B cell (primary cell): ENCODE data around the gene MPPED2. TPM values are rescaled to one million over a fixed set of nuclear protein-coding genes. Genes with fewer than 3 reads are reported as not detected.

Experiments used
- ATAC-seq: fragments of 200-7000 bp; cut with Tn5 transposase; one replicate; pipeline ENCODE4 v1.10.0; 2021; ENCODE audit warnings: low read depth, mild to moderate bottlenecking, moderate number of reproducible peaks, moderate library complexity
- CTCF ChIA-PET: fragments of 350-600 bp; sonication (Branson Sonifier 250); formaldehyde crosslinking; loops from one replicate; lab custom pipeline; 2021; ENCODE audit warnings: antibody characterized with exemption, inconsistent platforms; lab: Charles Lee
- POLR2A ChIA-PET: fragments of 350-600 bp; sonication (Branson Sonifier 250); formaldehyde crosslinking; loops from one replicate; lab custom pipeline; 2021; ENCODE audit warnings: antibody characterized with exemption; lab: Charles Lee
- DNase-seq: peaks from one replicate; pipeline ENCODE4 v3.0.0; 2013
- H2AFZ ChIP-seq: 2 replicates; pipeline ENCODE4 v1.6.1; 2012; ENCODE audit warnings: mild to moderate bottlenecking, low read depth, low read length; ENCODE audit not compliant: insufficient read depth, poor library complexity, severe bottlenecking
- H3K27ac ChIP-seq, 2 donors: 1 replicate in 1 of 2; 2 replicates in 1 of 2; pipeline ENCODE4 v1.5.1; 2012 to 2013; ENCODE audit warnings: low read length in 2 of 2, mild to moderate bottlenecking in 2 of 2, moderate library complexity in 1 of 2
- H3K27me3 ChIP-seq, 4 experiments: fragments of 200-600 bp in 1 of 4; sonication (generic) in 1 of 4; replicated peaks in 1 of 4; 1 replicate in 2 of 4; 2 replicates in 2 of 4; pipeline versions ENCODE4 v1.6.1 to v1.7.0; 2013 to 2016; ENCODE audit warnings: low read length in 3 of 4, mild to moderate bottlenecking in 2 of 4, mixed read lengths in 1 of 4, moderate library complexity in 1 of 4; ENCODE audit not compliant: insufficient read depth in 4 of 4, control insufficient read depth in 3 of 4; ENCODE audit errors: control extremely low read depth in 1 of 4
- H3K36me3 ChIP-seq, 2 experiments: replicated peaks in 1 of 2; 1 replicate in 1 of 2; 2 replicates in 1 of 2; pipeline versions ENCODE4 v1.6.1 to v1.7.1; 2013; ENCODE audit warnings: low read length in 1 of 2; ENCODE audit not compliant: insufficient read depth in 2 of 2, control insufficient read depth in 1 of 2; ENCODE audit errors: control extremely low read depth in 1 of 2, extremely low read depth in 1 of 2
- H3K4me1 ChIP-seq, 2 donors: fragments of 200-600 bp in 1 of 2; sonication (generic) in 1 of 2; 1 replicate in 1 of 2; 2 replicates in 1 of 2; pipeline versions ENCODE4 v1.5.1 to v1.6.1; 2013 to 2017; ENCODE audit warnings: low read length in 2 of 2; ENCODE audit not compliant: control insufficient read depth in 2 of 2, insufficient read depth in 2 of 2
- H3K4me2 ChIP-seq: replicated peaks from 2 replicates; pipeline ENCODE3; 2012; ENCODE audit warnings: mild to moderate bottlenecking, low read depth, low read length; ENCODE audit not compliant: poor library complexity, severe bottlenecking
- H3K4me3 ChIP-seq, 5 experiments: fragments of 200-600 bp in 1 of 5; sonication (generic) in 1 of 5; 1 replicate in 3 of 5; 2 replicates in 2 of 5; pipeline versions ENCODE4 v1.5.1 to v1.7.0; 2011 to 2016; ENCODE audit warnings: low read length in 4 of 5, mild to moderate bottlenecking in 4 of 5, low read depth in 2 of 5, control low read depth in 1 of 5, moderate library complexity in 1 of 5; ENCODE audit not compliant: insufficient read depth in 1 of 5; ENCODE audit errors: control extremely low read depth in 1 of 5, extremely low read depth in 1 of 5
- H3K79me2 ChIP-seq: fragments of 200-600 bp; sonication (generic); one replicate; pipeline ENCODE4 v1.6.0; 2016; ENCODE audit warnings: low read length; ENCODE audit not compliant: control insufficient read depth, insufficient read depth
- H3K9ac ChIP-seq: fragments of 200-600 bp; sonication (generic); 2 replicates; pipeline ENCODE4 v1.6.1; 2017; ENCODE audit warnings: mild to moderate bottlenecking, low read length, moderate library complexity
- H3K9me3 ChIP-seq, 3 donors: one replicate each; pipeline versions ENCODE4 v1.6.1 to v1.7.1; 2013; ENCODE audit warnings: low read length in 2 of 3; ENCODE audit not compliant: control insufficient read depth in 2 of 3, insufficient read depth in 1 of 3; ENCODE audit errors: control extremely low read depth in 1 of 3
- H4K20me1 ChIP-seq: 2 replicates; pipeline ENCODE4 v1.6.0; 2012; ENCODE audit warnings: mild to moderate bottlenecking, low read length; ENCODE audit not compliant: insufficient read depth, control insufficient read depth, poor library complexity, severe bottlenecking
- H3K27ac Mint-ChIP-seq: one replicate; pipeline ENCODE4 v1.8.0; 2021; ENCODE audit warnings: mixed read lengths
- H3K27me3 Mint-ChIP-seq: one replicate; pipeline ENCODE4 v1.8.0; 2021; ENCODE audit warnings: mixed read lengths
- H3K4me1 Mint-ChIP-seq: one replicate; pipeline ENCODE4 v1.8.0; 2021; ENCODE audit warnings: mixed read lengths
- H3K4me3 Mint-ChIP-seq: one replicate; pipeline ENCODE4 v1.8.0; 2021; ENCODE audit warnings: mixed read lengths
- H3K9me3 Mint-ChIP-seq: one replicate; pipeline ENCODE4 v1.8.0; 2022; ENCODE audit warnings: mixed read lengths; ENCODE audit not compliant: insufficient read depth
- EZH2 ChIP-seq: IDR thresholded peaks from 2 replicates; pipeline ENCODE4 v1.6.1; 2012; ENCODE audit warnings: borderline replicate concordance, low read depth, mild to moderate bottlenecking, moderate library complexity, low read length; ENCODE audit not compliant: insufficient read depth, poor library complexity, severe bottlenecking
- WGBS: methylation state at CpG from one replicate; pipeline ENCODE4 v1.1.5; 2013; ENCODE audit warnings: missing lambda C conversion rate; ENCODE audit not compliant: insufficient coverage; 5-methylcytosine and 5-hydroxymethylcytosine counted together
- intact Hi-C: fragments of 100-400 bp; cut with micrococcal nuclease; formaldehyde crosslinking; loops from one replicate; pipeline ENCODE4 v1.10.0; 2022
- polyA plus RNA-seq: library from polyadenylated mRNA; depleted of rRNA; stranded (reverse); fragments of >200 nt; gene quantifications from 2 replicates; pipeline ENCODE4 v1.2.3, GENCODE V29; 2012
- total RNA-seq, 2 donors: library from RNA; stranded (reverse); fragments of 120-200 nt in 1 of 2; gene quantifications; 1 replicate in 1 of 2; 2 replicates in 1 of 2; pipeline versions ENCODE4 v1.2.3 to v1.2.4, GENCODE V29; 2013 to 2022
- TF ChIP-seq, protein P1 (sequence below): fragments of 200-600 bp; IDR thresholded peaks from one replicate; pipeline ENCODE4 v1.8.0; 2022; ENCODE audit warnings: antibody characterized with exemption, mild to moderate bottlenecking

The MPPED2 gene
- total and polyA plus RNA-seq, 2 donors (not counting 1 experiment from before 2014, with no cell fraction given), result 0.70 to 1.1 TPM

DNA sequence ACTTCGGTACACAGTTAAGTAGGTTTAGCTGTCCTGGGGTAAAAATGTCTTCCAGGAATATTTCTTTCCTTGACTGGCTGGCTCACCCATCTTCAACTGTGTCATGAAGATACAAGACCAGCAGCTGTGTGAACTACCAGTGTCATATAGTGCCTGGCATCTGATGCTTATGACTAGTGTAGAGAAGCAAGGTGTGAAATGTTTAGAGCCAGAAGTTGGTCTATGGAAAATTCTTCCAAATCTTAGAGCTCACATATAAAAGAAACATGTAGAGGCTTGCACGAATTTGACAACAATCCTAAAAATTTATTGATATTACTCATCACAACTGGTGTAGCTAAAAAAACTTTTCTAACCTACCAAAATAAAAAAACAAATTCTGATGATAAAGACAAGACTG lies 208.8 kb downstream of the MPPED2 start:
- Histone ChIP-seq H3K36me3 (no peaks in the 10 kb centered on the region), H3K4me2 (no peak overlapping the region), H3K4me3 (no peak overlapping the region), H4K20me1 (no peaks in the 10 kb centered on the region), H3K79me2 (no peaks in the 10 kb centered on the region), H3K4me1 (no peaks in the 10 kb centered on the region), H3K27me3 (no peaks in the 10 kb centered on the region), H3K9me3 (no peaks in the 10 kb centered on the region), H3K27ac (no peak overlapping the region), H2AFZ (no peak overlapping the region), H3K9ac (no peak overlapping the region)
- TF ChIP-seq EZH2, result no peak
- TF ChIP-seq, protein P1, sequence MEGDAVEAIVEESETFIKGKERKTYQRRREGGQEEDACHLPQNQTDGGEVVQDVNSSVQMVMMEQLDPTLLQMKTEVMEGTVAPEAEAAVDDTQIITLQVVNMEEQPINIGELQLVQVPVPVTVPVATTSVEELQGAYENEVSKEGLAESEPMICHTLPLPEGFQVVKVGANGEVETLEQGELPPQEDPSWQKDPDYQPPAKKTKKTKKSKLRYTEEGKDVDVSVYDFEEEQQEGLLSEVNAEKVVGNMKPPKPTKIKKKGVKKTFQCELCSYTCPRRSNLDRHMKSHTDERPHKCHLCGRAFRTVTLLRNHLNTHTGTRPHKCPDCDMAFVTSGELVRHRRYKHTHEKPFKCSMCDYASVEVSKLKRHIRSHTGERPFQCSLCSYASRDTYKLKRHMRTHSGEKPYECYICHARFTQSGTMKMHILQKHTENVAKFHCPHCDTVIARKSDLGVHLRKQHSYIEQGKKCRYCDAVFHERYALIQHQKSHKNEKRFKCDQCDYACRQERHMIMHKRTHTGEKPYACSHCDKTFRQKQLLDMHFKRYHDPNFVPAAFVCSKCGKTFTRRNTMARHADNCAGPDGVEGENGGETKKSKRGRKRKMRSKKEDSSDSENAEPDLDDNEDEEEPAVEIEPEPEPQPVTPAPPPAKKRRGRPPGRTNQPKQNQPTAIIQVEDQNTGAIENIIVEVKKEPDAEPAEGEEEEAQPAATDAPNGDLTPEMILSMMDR, result no peak
- DNase-seq (no peak), ATAC-seq (no peak)
- H3K27ac Mint-ChIP-seq, result no peak overlapping the region
- POLR2A ChIA-PET, result no interaction called here
- no CpG with 5 or more reads among the region's 2 CpGs for WGBS
- H3K27me3 Mint-ChIP-seq, result peaks cover 20% of the 10 kb centered on the region
- CTCF ChIA-PET, result no interaction called here
- H3K4me3 Mint-ChIP-seq, result no peak overlapping the region
- no peaks in the 10 kb centered on the region for H3K4me1 Mint-ChIP-seq
- no peaks in the 10 kb centered on the region for H3K9me3 Mint-ChIP-seq
- intact Hi-C loops, result no loop called here

- Mint-ChIP-seq H3K9me3 (peaks cover 5% of the 10 kb centered on the region), H3K4me3 (no peak overlapping the region), H3K27ac (no peak overlapping the region), H3K27me3 (peaks cover 24% of the 10 kb centered on the region), H3K4me1 (no peaks in the 10 kb centered on the region)
- CTCF ChIA-PET, result no interaction called here
- Histone ChIP-seq H3K79me2 (no peaks in the 10 kb centered on the region), H3K27ac (no peak overlapping the region), H3K27me3 (no peaks in the 10 kb centered on the region), H3K36me3 (no peaks in the 10 kb centered on the region), H3K4me2 (no peak overlapping the region), H3K9me3 (no peaks in the 10 kb centered on the region), H3K4me3 (no peak overlapping the region), H2AFZ (no peak overlapping the region), H3K4me1 (no peaks in the 10 kb centered on the region), H4K20me1 (no peaks in the 10 kb centered on the region), H3K9ac (no peak overlapping the region)
- ATAC-seq (no peak), DNase-seq (no peak)
- no peak for TF ChIP-seq EZH2
- TF ChIP-seq, protein P1, result no peak
- POLR2A ChIA-PET, result no interaction called here
- intact Hi-C loops, result no loop called here
- no CpG with 5 or more reads among the region's 1 CpG for WGBS
Measured at GRCh38 chr11:30370164-30370563, 216.0 kb downstream of the MPPED2 start.
